Measurements from ENCODE around the gene FGD3.

GRCh38 chr9:93076792-93077128, 129.4 kb downstream of the FGD3 start:
- no peak for TF ChIP-seq CTCF (IDR thresholded peaks at IDR 0.05)
- no peak for TF ChIP-seq POLR2A (IDR thresholded peaks at IDR 0.05)
